Keratinocyte (primary cell): ENCODE data around the gene PITPNM3. TPM values are rescaled to one million over a fixed set of nuclear protein-coding genes. Genes with fewer than 3 reads are reported as not detected.
A peak's percentile ranks its signal among the peaks of the same experiment; 100 is the strongest.

Experiments used
- DNase-seq: peaks from one replicate; pipeline ENCODE4 v3.0.0-alpha.2; 2011; ENCODE audit warnings: low read depth, missing footprints, low spot score
- FAIRE-seq: peaks from 2 replicates; lab custom pipeline; 2011; peaks lifted over from hg19 to GRCh38; lab: Jason Lieb, UNC
- H2AFZ ChIP-seq: 2 replicates; pipeline ENCODE4 v1.6.0; 2012; ENCODE audit warnings: low read length, control low read depth, inconsistent platforms; ENCODE audit not compliant: control insufficient read depth
- H3K27ac ChIP-seq: 2 replicates; pipeline ENCODE4 v1.5.1; 2011; ENCODE audit warnings: low read length; ENCODE audit not compliant: control insufficient read depth, insufficient read depth
- H3K27me3 ChIP-seq: 3 replicates; pipeline ENCODE4 v1.6.0; 2011; ENCODE audit warnings: low read length; ENCODE audit not compliant: control insufficient read depth, insufficient read depth; ENCODE audit errors: extremely low read depth
- H3K36me3 ChIP-seq, 2 experiments: 2 replicates in 1 of 2; 3 replicates in 1 of 2; pipeline ENCODE4 v1.5.1; 2011; ENCODE audit warnings: low read length in 2 of 2, mild to moderate bottlenecking in 1 of 2; ENCODE audit not compliant: control insufficient read depth in 2 of 2, insufficient read depth in 2 of 2; ENCODE audit errors: extremely low read depth in 1 of 2
- H3K4me1 ChIP-seq: 3 replicates; pipeline ENCODE4 v1.5.1; 2011; ENCODE audit warnings: low read length; ENCODE audit not compliant: control insufficient read depth, insufficient read depth; ENCODE audit errors: extremely low read depth
- H3K4me2 ChIP-seq: 3 replicates; pipeline ENCODE4 v1.6.0; 2011; ENCODE audit warnings: low read depth, low read length; ENCODE audit not compliant: control insufficient read depth, insufficient read depth; ENCODE audit errors: extremely low read depth
- H3K4me3 ChIP-seq, 3 experiments: fragments of 200-600 bp in 1 of 3; sonication (generic) in 1 of 3; 2 replicates in 2 of 3; 3 replicates in 1 of 3; pipeline ENCODE4 v1.5.1; 2011 to 2016; ENCODE audit warnings: low read length in 3 of 3, mild to moderate bottlenecking in 3 of 3, control low read depth in 2 of 3, inconsistent platforms in 1 of 3, low read depth in 1 of 3, mixed read lengths in 1 of 3, mixed run types in 1 of 3, moderate library complexity in 1 of 3; ENCODE audit not compliant: control insufficient read depth in 2 of 3, insufficient read depth in 2 of 3; ENCODE audit errors: extremely low read depth in 1 of 3
- H3K79me2 ChIP-seq: 2 replicates; pipeline ENCODE4 v1.6.0; 2012; ENCODE audit warnings: low read length; ENCODE audit not compliant: control insufficient read depth, insufficient read depth
- H3K9ac ChIP-seq: 3 replicates; pipeline ENCODE4 v1.6.0; 2011; ENCODE audit warnings: low read length; ENCODE audit not compliant: control insufficient read depth, insufficient read depth; ENCODE audit errors: extremely low read depth
- H3K9me1 ChIP-seq: 3 replicates; pipeline ENCODE4 v1.6.0; 2011; ENCODE audit warnings: low read length; ENCODE audit not compliant: control insufficient read depth, insufficient read depth; ENCODE audit errors: extremely low read depth
- H3K9me3 ChIP-seq: 2 replicates; pipeline ENCODE4 v1.5.1; 2012; ENCODE audit warnings: low read depth, low read length; ENCODE audit not compliant: control insufficient read depth
- H4K20me1 ChIP-seq: 3 replicates; pipeline ENCODE4 v1.6.0; 2011; ENCODE audit warnings: low read length; ENCODE audit not compliant: control insufficient read depth, insufficient read depth; ENCODE audit errors: extremely low read depth
- CTCF ChIP-seq, 3 experiments: IDR thresholded peaks in 1 of 3; conservative IDR thresholded peaks in 1 of 3; optimal IDR thresholded peaks in 1 of 3; 2 replicates in 2 of 3; 3 replicates in 1 of 3; pipeline versions ENCODE3 to v1.5.1; 2011; ENCODE audit warnings: low read length in 3 of 3, mild to moderate bottlenecking in 3 of 3, moderate library complexity in 2 of 3, control low read depth in 1 of 3, inconsistent platforms in 1 of 3; ENCODE audit not compliant: insufficient read depth in 2 of 3; ENCODE audit errors: extremely low read depth in 1 of 3
- EZH2 ChIP-seq: IDR thresholded peaks from one replicate; pipeline ENCODE4 v1.6.1; 2012; ENCODE audit warnings: inconsistent platforms, mild to moderate bottlenecking, low read length, moderate library complexity
- dilution Hi-C: fragments of 300-500 bp; cut with MboI; formaldehyde crosslinking; loops from one replicate; pipeline ENCODE4 v1.7.0; 2020; ENCODE audit warnings: low sequenced_read_pairs; ENCODE audit not compliant: extremely low pct_ligation_motif_present
- polyA plus RNA-seq, 5 experiments: library from polyadenylated mRNA; depleted of rRNA in 3 of 5; stranded (reverse) in 3 of 5; stranded (forward) in 1 of 5; unstranded in 1 of 5; fragments of >200 nt; gene quantifications; 1 replicate in 1 of 5; 2 replicates in 3 of 5; 3 replicates in 1 of 5; pipeline versions ENCODE4 v1.2.1 to v1.2.3, GENCODE V29; 2011 to 2012; ENCODE audit warnings: missing spikeins in 2 of 5, low read depth in 1 of 5, low replicate concordance in 1 of 5

PITPNM3 gene
- polyA plus RNA-seq, 1 donor (not counting 4 experiments of a cell fraction or from before 2014, with no cell fraction given), result 7.7 TPM

DNA sequence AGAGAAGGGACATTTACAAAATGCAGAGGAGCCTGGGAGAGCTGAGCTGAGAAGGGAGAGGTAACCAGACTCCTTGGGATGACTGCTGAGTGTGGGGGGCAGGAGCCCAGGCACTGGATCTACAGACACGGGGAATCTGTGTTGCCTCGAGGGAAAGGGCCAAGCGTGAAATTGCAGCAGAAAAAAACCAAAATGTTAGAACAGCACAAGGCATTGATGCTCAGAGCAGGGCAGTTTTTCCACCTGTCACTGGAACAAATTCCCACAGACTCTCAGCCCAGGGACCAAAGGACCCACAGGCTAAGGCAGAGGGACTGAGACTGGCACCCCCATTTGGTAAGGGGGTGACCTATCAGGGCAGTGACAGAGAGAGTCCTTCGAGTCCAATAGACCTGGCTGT lies 2.0 kb downstream of the PITPNM3 start:
- FAIRE-seq (no peak), DNase-seq (no peak)
- H2AFZ ChIP-seq, result no peak overlapping the region
- H3K9me1 ChIP-seq, result no peaks in the 10 kb centered on the region
- H3K4me2 ChIP-seq, result peak overlapping the region; percentile 85
- H3K4me1 ChIP-seq, result peaks cover 53% of the 10 kb centered on the region
- no peaks in the 10 kb centered on the region for H3K36me3 ChIP-seq
- no peaks in the 10 kb centered on the region for H3K9me3 ChIP-seq
- H3K27me3 ChIP-seq, result no peaks in the 10 kb centered on the region
- no peaks in the 10 kb centered on the region for H4K20me1 ChIP-seq
- dilution Hi-C loops, result no loop called here
- H3K9ac ChIP-seq, result peak overlapping the region; percentile 86
- H3K27ac ChIP-seq, result peak overlapping the region; percentile 77
- H3K4me3 ChIP-seq, result peak overlapping the region in 1 of 3 experiments; percentile 83
- TF ChIP-seq CTCF (optimal IDR thresholded peaks at IDR 0.05 in 1 of 3, IDR thresholded peaks at IDR 0.05 in 1 of 3, conservative IDR thresholded peaks at IDR 0.05 in 1 of 3; ENCODE audit: extremely low read depth in 1 of 3, insufficient read depth in 2 of 3, low read length in 3 of 3) (no peak), EZH2 (no peak)
- no peaks in the 10 kb centered on the region for H3K79me2 ChIP-seq

DNA sequence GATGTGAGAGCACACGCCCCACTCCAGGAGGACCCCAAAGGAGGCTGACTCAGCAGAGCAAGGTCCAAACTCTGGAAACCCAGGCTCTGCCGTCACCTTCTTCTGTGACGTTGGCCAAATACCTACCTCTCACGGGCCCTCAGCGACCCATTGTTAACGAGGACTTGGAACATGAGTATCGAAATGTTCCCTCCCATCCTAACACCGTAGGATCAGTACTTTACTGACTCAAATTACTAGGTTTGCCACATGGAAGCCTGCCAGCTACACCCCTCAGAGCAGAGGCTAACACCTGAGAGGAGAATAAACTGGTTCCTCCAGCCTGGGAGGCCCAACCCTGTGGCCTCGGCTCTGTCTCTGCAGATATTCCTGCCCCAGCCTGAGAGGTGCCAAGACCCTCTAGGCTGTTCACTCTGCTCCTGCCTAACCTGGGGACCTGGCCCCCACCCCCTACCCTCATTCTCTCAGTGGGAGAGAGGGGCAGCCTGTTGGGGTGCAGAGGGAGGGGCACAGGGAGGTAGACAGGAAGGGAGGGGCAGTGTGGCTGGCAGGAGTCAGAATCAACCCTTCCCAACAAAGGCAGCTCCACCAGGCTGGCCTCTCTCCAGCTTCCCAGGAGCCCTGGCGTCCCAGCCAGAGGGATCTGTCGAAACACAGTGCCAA lies 4.4 kb downstream of the PITPNM3 start:
- Histone ChIP-seq H3K9ac (peak overlapping the region; percentile 80), H3K9me1 (no peaks in the 10 kb centered on the region), H3K9me3 (no peaks in the 10 kb centered on the region), H3K27me3 (no peaks in the 10 kb centered on the region), H3K4me2 (peak overlapping the region; percentile 85), H3K4me3 (peak overlapping the region in 2 of 3 experiments; percentile 37 to 50), H3K79me2 (no peaks in the 10 kb centered on the region), H3K36me3 (no peaks in the 10 kb centered on the region), H2AFZ (peak overlapping the region; percentile 69), H4K20me1 (no peaks in the 10 kb centered on the region), H3K27ac (peak overlapping the region; percentile 94), H3K4me1 (peaks cover 63% of the 10 kb centered on the region)
- DNase-seq (peak; percentile 85), FAIRE-seq (peak; percentile 97)
- TF ChIP-seq EZH2 (no peak), CTCF (optimal IDR thresholded peaks at IDR 0.05 in 1 of 3, IDR thresholded peaks at IDR 0.05 in 1 of 3, conservative IDR thresholded peaks at IDR 0.05 in 1 of 3; ENCODE audit: extremely low read depth in 1 of 3, insufficient read depth in 2 of 3, low read length in 3 of 3) (no peak)
- dilution Hi-C loops, result no loop called here
